ENCODE data around the gene TAGAP. TPM values are rescaled to one million over a fixed set of nuclear protein-coding genes. Genes with fewer than 3 reads are reported as not detected.

TAGAP gene
- polyA plus RNA-seq, 1 of the 3 experiments (the other 2 are of a cell fraction): not detected

- Histone ChIP-seq H3F3A (replicated peaks; ENCODE audit: insufficient read depth) (no peaks in the 10 kb centered on the region), H4K20me1 (ENCODE audit: insufficient read depth) (no peaks in the 10 kb centered on the region), H3K9ac (no peak overlapping the region), H3K27me3 (ENCODE audit: insufficient read depth) (peaks cover 19% of the 10 kb centered on the region; the same call in 1 of the 2 replicates), H3K9me3 (no peaks in the 10 kb centered on the region), H3K4me3 (ENCODE audit: low read depth in 2 of 2, low read length in 1 of 2) (no peak overlapping the region), H3K27ac (ENCODE audit: low read depth in 2 of 2, low read length in 1 of 2) (no peak overlapping the region), H3K36me3 (replicated peaks in 1 of 2; ENCODE audit: control insufficient read depth in 1 of 2, insufficient read depth in 2 of 2, low read length in 1 of 2) (no peaks in the 10 kb centered on the region), H3K9me2 (no peaks in the 10 kb centered on the region), H2AFZ (ENCODE audit: low read depth) (no peak overlapping the region), H3K4me2 (no peak overlapping the region), H3K4me1 (ENCODE audit: control insufficient read depth in 1 of 2, insufficient read depth in 2 of 2, low read depth in 1 of 2, low read length in 1 of 2) (no peaks in the 10 kb centered on the region), H3K79me2 (ENCODE audit: insufficient read depth) (no peaks in the 10 kb centered on the region)
- DNase-seq: no peak
- no peak for TF ChIP-seq CHD2 (IDR thresholded peaks at IDR 0.05; ENCODE audit: low read length, partially characterized antibody)
- TF ChIP-seq GATA2 (CRISPR knock-in tag; IDR thresholded peaks at IDR 0.05): no peak
- TF ChIP-seq TEAD4 (IDR thresholded peaks at IDR 0.05; ENCODE audit: borderline replicate concordance, insufficient read depth): no peak
- no peak for TF ChIP-seq FOXM1 (IDR thresholded peaks at IDR 0.05; ENCODE audit: low read depth)
- TF ChIP-seq TAF1 (IDR thresholded peaks at IDR 0.05; ENCODE audit: borderline replicate concordance, low read depth, low read length): no peak
- WGBS (ENCODE audit: low lambda C conversion rate): 69% methylated on average over 3 of the region's 3 CpGs
- CTCF ChIA-PET: interaction anchor here (3.5 kb wide), 1 partner anchor 20 kb away, joined by 16 read pairs; no protein-coding TSS in a partner anchor
- POLR2A ChIA-PET: no interaction called here
Measured at GRCh38 chr6:159062564-159062945, 17.8 kb upstream of the TAGAP start.

GRCh38 chr6:159061805-159062563, 17.2 kb upstream of the TAGAP start:
- Histone ChIP-seq H3K4me3 (ENCODE audit: low read depth in 2 of 2, low read length in 1 of 2) (no peak overlapping the region), H3F3A (replicated peaks; ENCODE audit: insufficient read depth) (no peaks in the 10 kb centered on the region), H3K9me3 (no peaks in the 10 kb centered on the region), H2AFZ (ENCODE audit: low read depth) (no peak overlapping the region), H4K20me1 (ENCODE audit: insufficient read depth) (no peaks in the 10 kb centered on the region), H3K27me3 (ENCODE audit: insufficient read depth) (peaks cover 25% of the 10 kb centered on the region; the same call in 1 of the 2 replicates), H3K9ac (no peak overlapping the region), H3K9me2 (no peaks in the 10 kb centered on the region), H3K27ac (ENCODE audit: low read depth in 2 of 2, low read length in 1 of 2) (no peak overlapping the region), H3K36me3 (replicated peaks in 1 of 2; ENCODE audit: control insufficient read depth in 1 of 2, insufficient read depth in 2 of 2, low read length in 1 of 2) (no peaks in the 10 kb centered on the region), H3K4me1 (ENCODE audit: control insufficient read depth in 1 of 2, insufficient read depth in 2 of 2, low read depth in 1 of 2, low read length in 1 of 2) (no peaks in the 10 kb centered on the region; a peak in 1 of 4 replicates), H3K79me2 (ENCODE audit: insufficient read depth) (no peaks in the 10 kb centered on the region), H3K4me2 (no peak overlapping the region)
- no peak for DNase-seq
- TF ChIP-seq SIN3A (IDR thresholded peaks at IDR 0.05; ENCODE audit: borderline replicate concordance, low read depth, low read length) (no peak), REST (IDR thresholded peaks at IDR 0.05; ENCODE audit: low read depth, low read length) (no peak), TAF1 (IDR thresholded peaks at IDR 0.05; ENCODE audit: borderline replicate concordance, low read depth, low read length) (no peak), FOXM1 (IDR thresholded peaks at IDR 0.05; ENCODE audit: low read depth) (no peak), FOXJ3 (CRISPR knock-in tag; IDR thresholded peaks at IDR 0.05) (no peak), FOSL2 (IDR thresholded peaks at IDR 0.05; ENCODE audit: borderline replicate concordance, low read depth) (no peak)
- ChIA-PET POLR2A (no interaction called here), CTCF (no interaction called here)
- 23% methylated on average over 10 of the region's 10 CpGs for WGBS (ENCODE audit: low lambda C conversion rate)

Data from SK-N-SH (cell line).